HG02678 (cell line): ENCODE measurements around the gene STXBP5.

ENCODE experiments used
- ATAC-seq: cut with Tn5 transposase; IDR thresholded peaks from one replicate; pipeline ENCODE4 v1.9.1; 2021; ENCODE audit warnings: mild to moderate bottlenecking, moderate library complexity; ENCODE audit not compliant: unreplicated experiment

The STXBP5 gene

DNA sequence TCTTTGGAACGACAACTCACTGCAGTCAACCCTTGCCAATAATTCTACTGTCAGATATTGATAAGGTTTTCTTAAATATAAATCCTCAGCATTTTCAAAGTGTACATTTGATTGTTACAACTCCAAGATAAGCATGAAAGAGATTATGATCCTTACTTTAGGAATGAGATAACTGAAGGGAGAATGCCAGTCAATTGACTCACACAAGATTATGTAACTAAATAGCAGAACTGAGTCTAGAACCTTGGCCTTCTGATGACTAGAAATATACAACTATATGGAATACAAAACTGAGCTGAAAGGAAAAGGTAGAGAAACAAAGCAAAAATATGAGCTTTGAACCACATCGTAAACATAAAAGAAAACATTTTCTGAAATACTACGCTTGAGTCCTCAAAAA, 26.9 kb upstream of the STXBP5 start:
- no peak for ATAC-seq

DNA sequence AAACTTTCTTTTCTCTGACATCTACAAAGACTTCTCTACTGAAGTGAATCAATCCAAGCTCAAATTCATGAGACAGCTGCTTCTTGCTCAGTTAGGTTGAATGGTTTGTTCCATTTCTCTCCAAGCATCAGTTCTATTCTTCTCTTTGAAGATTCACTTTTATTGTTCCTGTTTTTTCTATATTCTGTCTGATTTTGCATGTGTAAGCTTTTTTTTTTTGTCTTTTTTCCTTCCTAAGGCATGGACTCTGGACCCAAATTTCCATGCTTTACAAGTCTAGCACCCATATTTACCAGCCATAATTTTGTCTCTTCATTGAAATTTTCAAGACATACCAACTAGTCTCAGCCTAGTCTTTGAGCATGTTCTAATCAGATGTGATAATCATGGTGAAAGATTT, 25.9 kb upstream of the STXBP5 start:
- ATAC-seq, result no peak

DNA sequence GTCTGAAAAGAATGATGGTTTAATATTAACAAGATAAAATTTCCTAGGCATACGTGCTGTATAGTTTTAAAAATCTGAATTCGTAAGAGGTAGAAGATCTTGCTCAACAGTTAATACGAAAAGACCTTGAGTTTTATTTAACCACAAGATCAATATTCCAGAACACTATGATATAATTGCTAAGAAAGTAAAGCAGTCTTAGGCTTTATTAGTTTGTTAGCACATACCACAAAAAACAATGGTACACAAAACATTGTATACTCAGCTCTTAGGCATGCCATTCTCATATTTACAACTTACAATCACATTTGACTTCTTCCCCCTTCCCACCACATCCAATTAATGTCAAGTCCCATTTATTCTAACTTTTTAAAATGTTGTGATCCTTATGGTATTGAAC, 24.4 kb upstream of the STXBP5 start:
- no peak for ATAC-seq

DNA sequence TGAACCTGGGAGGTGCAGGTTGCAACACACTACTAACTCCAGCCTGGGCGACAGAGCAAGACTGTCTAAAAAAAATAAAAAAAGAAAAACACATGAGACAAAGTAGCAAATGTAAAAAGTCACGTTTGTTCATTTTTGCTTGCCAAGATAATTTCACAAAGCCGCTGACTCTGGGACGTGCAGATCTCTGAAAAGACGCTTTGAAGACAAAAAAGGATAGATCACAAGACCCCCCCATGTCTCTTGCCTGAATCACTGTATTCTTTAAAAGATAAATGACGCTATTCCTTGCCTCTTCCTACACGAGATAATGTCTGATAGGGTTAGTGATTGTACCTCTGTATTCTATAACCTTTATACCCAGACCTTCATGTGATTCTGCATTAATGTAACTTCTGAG, 23.3 kb upstream of the STXBP5 start:
- ATAC-seq, result no peak

DNA sequence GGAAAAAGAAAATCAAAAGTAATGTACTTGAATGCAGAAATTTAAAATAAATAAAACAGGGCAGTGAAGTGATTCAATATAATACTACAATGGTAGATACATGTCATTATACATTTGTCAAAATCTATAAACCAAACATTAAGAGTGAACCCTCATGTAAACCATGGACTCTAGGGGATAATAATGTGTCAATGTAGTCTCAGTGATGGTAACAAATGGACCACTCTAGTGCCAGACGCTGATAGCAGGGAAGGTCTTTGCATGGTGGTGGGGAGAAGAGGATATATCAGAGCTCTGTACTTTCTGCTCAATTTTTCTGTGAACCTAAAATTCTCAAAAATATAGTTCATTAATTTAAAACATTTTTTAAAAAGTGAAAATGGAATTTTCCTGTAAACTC, 19.8 kb upstream of the STXBP5 start:
- ATAC-seq, result no peak

DNA sequence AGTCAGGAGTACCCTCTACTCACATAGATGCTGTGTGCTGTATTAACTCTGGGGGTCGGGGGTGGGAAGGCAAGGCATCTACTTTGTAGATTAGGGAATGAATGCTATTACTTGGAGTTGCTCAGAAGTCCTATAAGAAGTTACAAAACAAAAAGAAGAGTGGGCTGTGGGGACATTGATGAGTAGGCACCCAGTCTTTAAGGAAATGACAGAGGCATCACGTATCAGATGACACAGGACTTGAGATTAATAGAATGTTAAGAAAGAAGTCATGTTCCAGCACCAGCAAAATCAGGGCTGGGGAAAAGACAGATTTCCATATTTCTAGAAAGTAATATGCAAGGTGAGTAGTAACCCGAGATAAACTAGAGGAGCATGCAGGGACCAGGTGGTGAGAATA, 19.0 kb upstream of the STXBP5 start:
- ATAC-seq, result no peak

DNA sequence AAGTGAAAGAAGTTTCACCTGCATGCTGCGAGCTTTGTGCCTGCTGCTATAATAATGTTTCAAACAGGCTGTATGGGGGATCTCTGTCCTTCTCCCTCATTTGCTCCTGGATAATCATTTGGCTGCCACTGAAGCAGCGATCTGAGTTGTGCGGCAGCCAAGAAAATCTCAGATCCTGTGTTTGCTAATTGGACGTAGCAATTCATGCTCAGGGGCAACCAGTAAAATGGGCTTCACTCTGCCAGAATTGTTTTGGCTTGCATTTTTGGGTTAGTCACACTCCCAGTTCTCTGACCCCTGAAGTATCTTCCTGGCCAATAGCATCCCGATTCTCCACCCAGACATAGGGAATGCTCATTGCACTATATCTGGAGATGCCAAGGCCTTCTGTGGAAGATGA, 13.7 kb upstream of the STXBP5 start:
- ATAC-seq, result no peak

DNA sequence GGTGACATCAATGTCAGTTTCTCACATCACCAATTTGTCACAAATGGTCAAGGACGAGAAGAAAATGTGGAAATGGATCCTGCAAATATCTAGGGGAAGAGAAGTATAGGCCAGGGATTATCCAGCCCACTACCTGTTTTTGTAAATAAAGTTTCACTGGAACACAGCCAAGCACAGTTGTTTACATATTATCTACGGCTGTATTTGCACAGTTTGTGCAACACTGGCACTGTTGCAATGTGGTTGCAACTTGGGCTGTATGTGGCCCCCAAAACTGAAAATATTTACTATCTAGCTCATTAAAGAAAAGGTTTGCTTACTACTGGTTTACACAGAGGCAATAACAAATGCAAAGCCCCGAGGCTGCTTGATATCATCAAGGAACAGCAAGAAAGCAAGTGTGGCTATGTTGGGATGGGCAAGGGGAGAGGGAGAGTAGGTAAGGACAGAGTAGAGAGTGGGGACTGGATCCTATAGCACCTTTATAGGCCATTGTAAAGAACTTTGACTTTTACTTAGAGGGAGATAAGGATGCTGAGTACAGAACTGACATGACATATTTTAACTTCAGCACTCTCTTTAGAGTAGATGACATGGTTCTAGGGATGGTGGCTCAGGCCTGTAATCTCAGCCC, 11.8 kb upstream of the STXBP5 start:
- no peak for ATAC-seq

DNA sequence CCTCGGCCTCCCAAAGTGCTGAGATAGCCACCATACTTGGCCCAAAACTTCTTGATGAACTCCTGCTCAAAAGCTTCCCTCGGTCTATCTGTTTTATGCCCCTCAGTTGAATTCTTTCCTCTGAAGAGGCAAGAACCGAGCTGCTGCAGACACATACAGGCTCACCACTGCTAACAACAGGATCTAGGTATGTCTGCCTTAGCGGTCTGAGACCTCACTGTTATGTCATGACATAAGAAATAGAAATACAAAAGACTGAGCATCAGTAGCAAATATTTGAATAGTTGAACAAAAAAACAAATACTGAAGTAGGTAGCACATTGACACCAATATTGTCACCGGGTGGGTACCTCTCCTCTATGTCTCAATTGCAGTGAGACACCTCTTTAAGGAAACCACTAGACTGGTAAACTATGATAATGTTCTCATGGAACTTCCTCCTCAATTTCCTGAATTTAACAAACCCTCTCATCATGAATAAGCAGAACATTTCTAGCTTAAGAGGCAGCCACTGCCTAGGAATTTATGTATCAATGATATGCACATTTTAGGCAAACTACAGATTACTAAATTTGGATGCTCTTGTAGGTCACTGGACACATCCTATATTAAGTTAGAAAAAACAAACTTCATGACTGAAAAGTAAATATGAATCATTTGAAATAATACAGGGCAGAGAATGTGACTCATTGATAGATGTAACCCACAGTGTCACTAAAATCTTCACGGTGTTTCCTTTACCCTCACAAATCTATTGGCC, 9.4 kb upstream of the STXBP5 start:
- ATAC-seq, result no peak

DNA sequence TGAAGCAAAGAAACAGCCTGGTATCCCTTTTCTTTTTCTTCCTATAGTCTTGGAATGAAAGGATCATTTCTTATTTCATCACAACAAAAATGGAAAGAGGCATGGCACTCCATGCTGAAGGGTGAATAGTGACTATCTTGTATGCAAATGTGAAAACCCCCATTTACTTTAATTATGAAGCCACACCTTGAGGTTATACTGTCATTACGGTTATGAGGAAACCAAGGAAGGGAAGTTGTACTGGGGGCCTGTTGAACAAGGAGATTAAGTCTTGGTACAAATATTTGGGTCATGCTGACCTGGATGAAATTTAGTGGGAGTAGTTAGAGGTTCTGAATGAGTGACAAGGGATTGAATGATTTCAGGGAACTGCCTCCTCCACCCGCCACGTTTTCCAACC, 8.7 kb upstream of the STXBP5 start:
- no peak for ATAC-seq

DNA sequence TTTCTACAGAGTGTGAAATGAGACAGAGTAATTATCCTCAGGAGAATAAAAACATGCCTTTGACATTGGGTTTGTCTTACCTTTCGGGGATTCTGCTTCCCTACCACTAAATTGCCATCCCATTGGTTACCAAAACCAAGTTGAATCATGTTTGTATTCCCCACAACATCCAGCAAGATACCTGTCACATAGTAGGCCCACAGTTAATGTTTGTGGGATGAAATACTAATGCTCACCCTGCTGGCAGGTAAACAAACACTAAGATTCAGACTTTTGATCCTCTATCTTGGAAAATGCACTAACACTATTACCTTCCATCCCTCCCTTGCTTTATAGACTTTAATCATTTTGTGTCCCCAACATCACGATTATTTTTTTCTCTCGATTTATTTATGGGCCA, 8.2 kb upstream of the STXBP5 start:
- ATAC-seq, result no peak

DNA sequence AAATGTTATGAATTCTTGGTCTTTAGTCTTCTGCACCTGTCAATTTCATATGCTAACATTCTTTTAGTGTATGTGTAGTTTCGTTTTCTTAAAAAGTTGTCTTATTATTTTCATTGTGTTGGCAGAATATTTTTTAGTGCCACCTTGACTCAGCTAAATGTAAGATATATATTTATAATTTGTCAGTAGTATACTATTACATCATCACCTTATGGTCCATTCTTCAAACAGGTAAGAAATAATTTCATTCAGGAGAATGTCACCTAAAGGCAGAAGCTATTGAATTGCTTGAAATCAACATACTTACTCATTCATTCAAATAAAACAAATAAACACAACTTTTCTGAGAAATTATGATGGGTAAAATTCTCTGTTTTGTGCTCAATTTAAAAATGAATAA, 3.5 kb upstream of the STXBP5 start:
- ATAC-seq, result no peak

DNA sequence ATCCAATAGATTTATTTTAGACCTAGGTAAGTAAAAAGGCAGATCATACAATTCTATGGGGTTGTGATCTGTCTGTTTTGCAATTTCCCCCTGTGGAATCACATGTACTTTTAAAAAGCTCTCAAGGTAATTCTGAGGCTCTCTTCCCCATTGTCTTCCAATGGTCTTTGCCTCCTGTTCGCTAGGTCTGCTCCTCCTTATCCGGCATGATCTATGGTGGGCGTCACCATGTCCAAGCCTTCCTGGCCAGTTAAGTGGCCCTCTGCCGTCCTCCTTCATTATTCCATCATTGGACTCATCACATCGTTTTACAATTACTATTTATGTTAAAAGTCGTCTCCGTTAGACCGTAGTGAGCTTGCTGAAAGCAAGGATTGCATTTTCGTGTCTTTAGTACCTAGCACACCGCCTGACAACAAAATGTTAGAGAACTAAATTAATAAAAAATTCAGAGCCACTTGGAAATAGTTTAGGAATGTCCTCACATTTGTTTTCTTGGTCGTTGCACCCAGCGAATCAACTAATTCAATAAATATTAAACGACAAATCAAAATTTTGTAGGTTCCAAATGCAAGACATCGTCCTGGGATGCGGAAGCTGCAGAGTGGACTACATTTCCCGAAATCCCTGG, 2.2 kb upstream of the STXBP5 start:
- ATAC-seq, result no peak

DNA sequence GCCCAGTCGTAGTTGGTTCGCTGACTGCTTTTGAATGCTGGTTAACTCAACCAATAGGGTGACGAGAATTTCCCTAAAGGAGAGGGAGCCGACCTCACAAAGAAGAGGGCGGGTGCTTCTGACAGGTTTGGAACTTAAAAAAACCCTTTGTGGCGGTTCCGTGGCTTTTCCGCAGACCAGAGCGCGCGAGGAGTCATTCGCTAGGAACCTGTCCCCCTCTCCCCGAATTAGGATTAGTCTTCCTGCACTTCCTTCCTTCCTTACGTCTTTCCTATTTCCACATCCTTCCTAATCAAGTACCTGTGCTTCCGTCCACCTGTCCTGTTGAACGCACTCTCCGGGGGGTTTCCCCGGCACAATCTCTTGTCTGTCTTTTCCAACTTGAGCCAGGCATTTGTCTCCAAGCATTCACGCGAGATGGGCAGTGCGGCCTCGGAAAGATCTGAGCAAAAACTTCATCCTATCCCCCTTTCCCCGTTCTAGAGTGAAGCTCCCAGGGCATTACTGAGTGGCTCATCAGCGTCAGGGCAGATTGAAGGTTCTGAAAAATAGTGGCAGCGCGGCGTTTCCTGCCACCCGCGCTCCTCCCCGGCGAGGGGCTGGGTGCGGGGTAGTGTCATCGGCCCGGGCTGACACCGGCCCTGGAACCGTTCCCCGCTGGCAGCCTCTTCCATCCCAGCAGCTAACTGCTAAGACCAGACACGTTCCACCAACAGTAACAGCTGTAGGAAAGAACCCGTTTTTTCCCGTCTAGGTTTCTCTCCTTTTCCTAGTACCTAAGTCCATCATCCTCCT, 1.5 kb upstream of the STXBP5 start:
- peak; percentile 79 for ATAC-seq

DNA sequence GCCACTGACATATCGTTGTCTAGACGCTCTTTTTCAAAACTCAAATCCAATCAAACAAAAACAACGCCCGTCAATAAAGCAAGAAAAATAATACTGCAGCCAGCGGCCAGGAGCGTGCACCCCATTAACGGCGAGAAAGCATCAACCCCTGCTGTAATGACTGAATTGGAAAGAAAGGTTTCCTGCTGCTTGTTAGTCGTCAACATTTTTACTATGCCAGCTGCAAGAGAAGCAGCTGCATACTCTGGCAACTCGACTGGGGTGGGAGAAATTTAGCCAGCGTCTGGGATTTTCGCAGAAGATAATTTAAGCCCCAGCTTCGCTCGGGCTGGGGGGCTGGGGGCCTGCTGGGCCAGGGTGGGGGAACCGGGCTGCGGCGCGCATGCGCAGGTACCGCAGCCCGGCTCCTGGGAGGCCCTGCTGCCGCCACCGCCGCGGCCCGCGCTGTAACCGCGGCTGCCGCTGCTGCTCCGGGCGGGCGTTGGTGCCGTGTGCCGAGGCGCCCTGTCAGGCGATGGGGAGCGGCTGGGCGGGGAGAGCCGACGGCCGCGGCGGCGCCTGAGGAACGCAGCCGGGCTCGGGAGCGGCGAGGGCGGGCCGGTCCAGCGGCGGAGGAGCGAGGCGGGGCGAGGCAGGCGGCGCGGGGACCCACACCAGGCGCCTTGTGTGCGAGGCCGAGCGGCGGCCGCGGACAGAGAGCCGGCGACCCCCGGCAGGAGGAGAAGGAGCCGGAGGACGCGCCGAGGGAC, 732 bp upstream of the STXBP5 start:
- peak; percentile 56 for ATAC-seq

DNA sequence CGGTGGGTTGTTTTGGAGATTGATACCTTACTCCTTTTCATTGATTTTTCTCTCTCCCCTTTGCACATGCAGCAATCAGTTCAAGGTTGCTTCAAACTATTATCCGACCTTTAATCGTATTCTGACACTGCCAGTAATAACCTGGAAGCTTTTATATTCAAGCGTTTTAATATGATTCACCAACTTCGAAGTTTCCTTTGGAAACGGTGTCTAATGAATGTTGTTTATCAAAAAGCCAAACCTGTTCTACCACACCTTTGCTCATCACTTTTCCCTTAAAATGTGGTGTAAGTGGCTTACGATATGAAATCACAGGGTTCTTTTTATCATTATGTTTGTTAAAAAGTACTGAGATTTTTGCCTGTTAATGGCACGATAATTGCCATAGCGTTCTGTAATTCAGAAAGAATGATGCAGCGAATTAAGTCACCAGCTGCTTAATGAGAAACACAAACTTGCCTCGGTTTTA, 660 bp downstream of the STXBP5 start:
- ATAC-seq, result no peak

DNA sequence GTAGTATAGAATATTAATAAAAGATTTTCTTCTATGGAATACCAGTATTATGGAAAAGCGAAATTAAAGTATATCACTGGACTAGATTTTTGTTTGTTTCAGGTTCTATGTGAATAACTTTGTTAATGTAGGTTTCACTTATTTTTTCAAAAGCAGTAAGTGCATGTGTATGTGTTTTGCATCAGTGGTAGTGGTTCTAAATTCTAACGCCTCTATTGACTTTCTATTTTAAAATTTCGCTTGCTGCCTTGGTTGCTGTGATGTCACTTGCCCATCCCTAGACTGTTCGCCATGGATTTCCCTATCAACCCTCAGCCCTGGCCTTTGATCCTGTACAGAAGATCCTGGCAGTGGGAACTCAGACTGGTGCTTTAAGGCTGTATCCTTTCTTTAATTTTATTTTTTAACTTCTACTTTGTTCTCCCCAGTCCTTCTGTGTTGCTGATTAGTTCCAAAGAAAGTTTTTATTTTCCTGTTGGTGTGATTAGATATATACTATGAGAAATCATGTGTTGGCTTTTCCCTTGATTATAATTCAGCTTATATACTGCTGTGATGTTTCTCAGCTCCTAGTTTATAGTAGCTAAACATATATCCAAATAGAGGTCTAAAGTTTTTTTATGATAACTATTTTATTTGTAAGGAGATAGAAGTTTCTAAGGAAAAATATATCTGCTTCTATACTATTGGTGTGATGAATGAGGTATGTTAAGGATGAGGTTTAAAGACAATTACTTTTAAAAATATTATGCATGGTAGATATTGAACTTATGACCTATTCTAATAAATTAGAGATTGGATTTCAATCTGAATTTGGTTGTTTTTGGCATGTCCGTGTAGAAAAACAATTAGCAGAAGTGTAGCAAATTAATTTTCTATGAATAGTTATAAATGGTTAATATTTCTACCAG, 1.7 kb downstream of the STXBP5 start:
- ATAC-seq, result no peak

DNA sequence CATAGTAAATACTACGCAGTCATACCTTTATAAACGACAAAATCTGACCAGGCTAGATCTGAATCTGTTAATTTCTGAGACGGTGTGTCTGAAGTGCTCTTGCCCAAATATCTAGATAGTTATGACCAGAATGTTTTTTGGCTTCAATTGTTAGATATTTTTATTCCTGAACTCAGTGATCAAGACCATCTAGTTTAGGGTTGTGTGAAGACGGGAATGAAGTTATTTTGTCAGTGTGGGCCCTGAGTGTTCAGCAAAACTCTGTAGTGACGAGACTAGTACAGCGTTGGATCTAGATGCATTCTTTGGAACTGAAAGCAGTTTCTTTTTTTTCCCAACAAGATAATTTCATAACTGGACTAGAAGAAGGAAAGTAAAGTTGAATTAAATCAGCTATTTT, 3.1 kb downstream of the STXBP5 start:
- no peak for ATAC-seq

DNA sequence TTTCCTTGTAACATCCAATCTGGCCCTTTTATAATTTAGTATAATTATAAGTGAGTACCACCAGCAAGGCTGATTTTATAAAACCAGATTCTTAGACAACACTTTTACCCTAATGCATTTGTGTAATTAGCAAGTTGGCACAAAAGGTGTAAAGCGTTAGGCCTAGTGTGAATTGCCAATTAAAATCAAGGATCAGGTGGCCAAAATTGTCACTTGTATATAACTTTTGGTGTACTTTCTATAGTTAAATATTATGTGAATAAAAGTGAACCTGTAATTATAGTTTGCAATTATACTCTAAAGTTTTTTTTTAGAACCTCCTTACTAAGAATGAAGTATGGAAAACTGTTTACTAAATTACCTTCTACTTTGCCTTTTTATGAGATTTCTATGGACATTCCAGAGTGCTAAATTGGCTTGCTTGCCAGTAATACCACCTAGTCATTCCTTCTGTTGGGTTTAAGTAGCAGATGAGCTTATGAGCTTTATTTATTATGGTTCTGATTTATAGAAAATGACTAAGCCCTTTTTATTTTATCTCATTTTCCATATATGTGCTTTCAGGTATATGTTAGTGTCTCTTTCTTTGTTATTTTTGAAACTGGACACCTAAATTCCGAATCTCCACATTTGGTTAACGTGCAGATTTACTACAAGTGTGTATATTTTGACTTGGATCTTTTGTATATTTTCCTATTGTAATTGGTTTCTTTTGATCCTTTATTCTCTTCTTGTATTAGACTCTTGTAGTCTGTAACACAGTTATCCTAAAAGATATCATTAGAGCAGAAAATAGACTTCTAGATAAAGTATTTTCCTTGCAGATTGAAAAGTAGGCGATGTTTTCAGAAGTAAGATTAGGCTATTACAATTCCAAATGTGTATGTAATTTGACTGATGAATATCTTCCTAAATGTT, 3.9 kb downstream of the STXBP5 start:
- no peak for ATAC-seq
